ENCODE results near the gene HDAC4. TPM values are rescaled to one million over a fixed set of nuclear protein-coding genes. Genes with fewer than 3 reads are reported as not detected.

Gene HDAC4
- total and polyA plus RNA-seq, 9 of the 15 experiments (the other 6 are each of a cell fraction or from before 2014, with no cell fraction given): 0.11 to 20.2 (median 4.0) TPM

GRCh38 chr2:239267288-239267951, 133.4 kb downstream of the HDAC4 start (continued):
- TF ChIP-seq ZNF175 (CRISPR knock-in tag; IDR thresholded peaks at IDR 0.05; ENCODE audit: low read depth) (0 out of 2 replicates have a peak, but pooled peaks have one; percentile 32), EP400 (IDR thresholded peaks at IDR 0.05) (no peak), CREBBP (IDR thresholded peaks at IDR 0.05; ENCODE audit: low read depth, low read length) (no peak), ZNF277 (CRISPR knock-in tag; IDR thresholded peaks at IDR 0.05; ENCODE audit: borderline replicate concordance) (no peak), ZNF311 (CRISPR knock-in tag; IDR thresholded peaks at IDR 0.05) (no peak), CBX5 (IDR thresholded peaks at IDR 0.05; ENCODE audit: borderline replicate concordance, low read depth) (no peak), TGIF2 (CRISPR knock-in tag; IDR thresholded peaks at IDR 0.05) (no peak), BRF1 (IDR thresholded peaks at IDR 0.05; ENCODE audit: borderline replicate concordance, extremely low read depth, insufficient read length) (no peak), REST (IDR thresholded peaks at IDR 0.05; ENCODE audit: borderline replicate concordance) (peak; percentile 78), REST (CRISPR knock-in tag; IDR thresholded peaks at IDR 0.05; ENCODE audit: low read depth) (no peak), ZNF239 (CRISPR knock-in tag; IDR thresholded peaks at IDR 0.05) (no peak), MITF (IDR thresholded peaks at IDR 0.05) (no peak), SMARCA5 (IDR thresholded peaks at IDR 0.05) (no peak), MLLT1 (IDR thresholded peaks at IDR 0.05) (no peak), TEAD1 (CRISPR knock-in tag; IDR thresholded peaks at IDR 0.05) (peak in 1 of 2 experiments; percentile 41; a peak in 1 of 4 replicates), EP300 (IDR thresholded peaks at IDR 0.05; ENCODE audit: low read length) (0 out of 2 replicates have a peak, but pooled peaks have one; percentile 20), KLF10 (CRISPR knock-in tag; IDR thresholded peaks at IDR 0.05) (no peak)
